Neural cell (in vitro differentiated cells): ENCODE measurements around the gene MYLK. TPM values are rescaled to one million over a fixed set of nuclear protein-coding genes. Genes with fewer than 3 reads are reported as not detected.

Experiments used
- H2AFZ ChIP-seq: fragments of 200-600, 300-800 bp; sonication (generic), shearing (Covaris generic); 2 replicates; pipeline ENCODE4 v1.6.0; 2014; ENCODE audit warnings: low read depth, mild to moderate bottlenecking, antibody characterized with exemption, low read length, moderate library complexity
- H3F3A ChIP-seq: fragments of 200-600 bp; shearing (Covaris generic); 2 replicates; pipeline ENCODE4 v1.6.1; 2016; ENCODE audit warnings: mild to moderate bottlenecking, moderate library complexity, mixed read lengths, antibody characterized with exemption, low read length; ENCODE audit not compliant: insufficient read depth, poor library complexity, severe bottlenecking
- H3K27ac ChIP-seq: fragments of 200-600, 300-800 bp; sonication (generic), shearing (Covaris generic); 2 replicates; pipeline ENCODE4 v1.5.1; 2014; ENCODE audit warnings: mild to moderate bottlenecking, low read length, moderate library complexity
- H3K27me3 ChIP-seq: fragments of 300-800, 200-600 bp; sonication (generic), shearing (Covaris generic); 2 replicates; pipeline ENCODE4 v1.6.0; 2014; ENCODE audit warnings: mild to moderate bottlenecking, low read depth, low read length, moderate library complexity; ENCODE audit not compliant: insufficient read depth
- H3K36me3 ChIP-seq: fragments of 300-800, 200-600 bp; sonication (generic), shearing (Covaris generic); 2 replicates; pipeline ENCODE4 v1.5.1; 2014; ENCODE audit warnings: mild to moderate bottlenecking, antibody characterized with exemption, low read length, moderate library complexity; ENCODE audit not compliant: insufficient read depth
- H3K4me2 ChIP-seq: fragments of 300-800, 200-600 bp; sonication (generic), shearing (Covaris generic); 2 replicates; pipeline ENCODE4 v1.6.0; 2014; ENCODE audit warnings: mild to moderate bottlenecking, low read length
- H3K4me3 ChIP-seq: fragments of 300-800, 200-600 bp; sonication (generic), shearing (Covaris generic); 2 replicates; pipeline ENCODE4 v1.5.1; 2014; ENCODE audit warnings: mild to moderate bottlenecking, low read length, moderate library complexity
- H3K79me2 ChIP-seq: fragments of 200-600 bp; shearing (Covaris generic); replicated peaks from 2 replicates; pipeline ENCODE4 v1.6.0; 2014; ENCODE audit warnings: mild to moderate bottlenecking, low read length, moderate library complexity; ENCODE audit not compliant: insufficient read depth
- H3K9ac ChIP-seq: fragments of 300-800, 200-600 bp; sonication (generic), shearing (Covaris generic); 2 replicates; pipeline ENCODE4 v1.6.1; 2016; ENCODE audit warnings: mild to moderate bottlenecking, low read length, mixed read lengths
- H3K9me2 ChIP-seq: fragments of 200-600 bp; shearing (Covaris generic); 2 replicates; pipeline ENCODE4 v1.6.1; 2016; ENCODE audit warnings: mild to moderate bottlenecking, low read length, mixed read lengths; ENCODE audit not compliant: insufficient read depth
- H3K9me3 ChIP-seq: fragments of 200-600, 300-800 bp; sonication (generic), shearing (Covaris generic); 2 replicates; pipeline ENCODE4 v1.6.1; 2016; ENCODE audit warnings: mild to moderate bottlenecking, mixed run types, low read length, moderate library complexity, mixed read lengths
- H4K20me1 ChIP-seq: fragments of 200-600 bp; shearing (Covaris generic); 2 replicates; pipeline ENCODE4 v1.6.1; 2016; ENCODE audit warnings: mild to moderate bottlenecking, mixed run types; ENCODE audit not compliant: insufficient read depth
- EP300 ChIP-seq: fragments of 450-650 bp; conservative IDR thresholded peaks from 2 replicates; pipeline ENCODE4 v1.6.1; 2014; ENCODE audit warnings: antibody characterized with exemption, mild to moderate bottlenecking, moderate library complexity; ENCODE audit not compliant: poor library complexity, severe bottlenecking
- EZH2 ChIP-seq: fragments of 200-600, 300-800 bp; shearing (Covaris generic), sonication (generic); IDR thresholded peaks from 2 replicates; pipeline ENCODE4 v1.6.1; 2014; ENCODE audit warnings: antibody characterized with exemption, low read length, borderline replicate concordance, mild to moderate bottlenecking; ENCODE audit not compliant: insufficient read depth, poor library complexity, severe bottlenecking
- MXI1 ChIP-seq: fragments of 450-650 bp; conservative IDR thresholded peaks from 2 replicates; pipeline ENCODE4 v1.6.1; 2014; ENCODE audit warnings: antibody characterized with exemption, mild to moderate bottlenecking; ENCODE audit not compliant: poor library complexity, severe bottlenecking
- POLR2AphosphoS5 ChIP-seq: IDR thresholded peaks from 2 replicates; pipeline ENCODE4 v1.6.1; 2012
- RAD21 ChIP-seq: fragments of 450-650 bp; conservative IDR thresholded peaks from 2 replicates; pipeline ENCODE4 v1.6.1; 2014; ENCODE audit warnings: antibody characterized with exemption, mild to moderate bottlenecking, moderate library complexity
- SMC3 ChIP-seq: fragments of 450-650 bp; conservative IDR thresholded peaks from 2 replicates; pipeline ENCODE4 v1.6.1; 2014; ENCODE audit warnings: antibody characterized with exemption, mild to moderate bottlenecking, moderate library complexity; ENCODE audit not compliant: poor library complexity
- TAF1 ChIP-seq: IDR thresholded peaks from 2 replicates; pipeline ENCODE4 v1.6.1; 2012; ENCODE audit warnings: low read depth
- polyA plus RNA-seq: library from polyadenylated mRNA; depleted of rRNA; stranded (reverse); fragments of >200 nt; gene quantifications from 2 replicates; pipeline ENCODE4 v1.2.3, GENCODE V29; 2014
- TF ChIP-seq, protein P1 (sequence below): fragments of 450-650 bp; IDR thresholded peaks from 2 replicates; pipeline ENCODE4 v1.5.1; 2014; ENCODE audit warnings: antibody characterized with exemption, mild to moderate bottlenecking, moderate library complexity; ENCODE audit not compliant: poor library complexity, severe bottlenecking
- TF ChIP-seq, protein P2 (sequence below): IDR thresholded peaks from 2 replicates; pipeline ENCODE4 v1.6.1; 2012; ENCODE audit warnings: borderline replicate concordance

Gene MYLK
- polyA plus RNA-seq, 1 donor from 2014 or later: 0.43 TPM

DNA sequence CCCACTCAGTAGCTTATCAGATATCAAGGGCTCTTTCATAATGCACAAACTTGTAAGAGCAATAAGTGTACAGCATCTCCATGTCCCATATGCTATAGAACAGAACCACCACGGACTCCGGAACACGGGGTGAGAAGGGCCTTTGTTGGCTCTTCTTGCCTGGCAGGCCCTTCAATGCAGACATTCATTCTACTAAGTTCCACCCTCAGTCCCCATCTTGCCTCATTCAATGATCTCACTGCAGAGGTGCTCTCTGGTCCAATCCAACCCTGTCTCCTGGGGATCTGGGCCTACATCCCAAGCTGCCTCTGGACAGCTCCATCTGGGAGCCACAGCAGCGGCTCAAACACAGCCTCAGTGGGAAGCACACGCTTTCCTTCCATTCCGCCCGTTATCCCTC is 316.1 kb downstream of the MYLK start:
- no peaks in the 10 kb centered on the region for H4K20me1 ChIP-seq
- H3K9me2 ChIP-seq: no peaks in the 10 kb centered on the region
- no peaks in the 10 kb centered on the region for H3K27me3 ChIP-seq
- H3K9ac ChIP-seq: no peak overlapping the region
- no peaks in the 10 kb centered on the region for H3F3A ChIP-seq
- no peak overlapping the region for H3K27ac ChIP-seq
- no peaks in the 10 kb centered on the region for H3K9me3 ChIP-seq
- no peaks in the 10 kb centered on the region for H3K79me2 ChIP-seq
- no peak overlapping the region for H3K4me3 ChIP-seq
- H3K36me3 ChIP-seq: no peaks in the 10 kb centered on the region
- no peak overlapping the region for H3K4me2 ChIP-seq
- H2AFZ ChIP-seq: no peak overlapping the region
- TF ChIP-seq EP300 (no peak), TAF1 (no peak), MXI1 (no peak), RAD21 (no peak), EZH2 (no peak), POLR2AphosphoS5 (no peak), SMC3 (no peak)
- TF ChIP-seq, protein P1, sequence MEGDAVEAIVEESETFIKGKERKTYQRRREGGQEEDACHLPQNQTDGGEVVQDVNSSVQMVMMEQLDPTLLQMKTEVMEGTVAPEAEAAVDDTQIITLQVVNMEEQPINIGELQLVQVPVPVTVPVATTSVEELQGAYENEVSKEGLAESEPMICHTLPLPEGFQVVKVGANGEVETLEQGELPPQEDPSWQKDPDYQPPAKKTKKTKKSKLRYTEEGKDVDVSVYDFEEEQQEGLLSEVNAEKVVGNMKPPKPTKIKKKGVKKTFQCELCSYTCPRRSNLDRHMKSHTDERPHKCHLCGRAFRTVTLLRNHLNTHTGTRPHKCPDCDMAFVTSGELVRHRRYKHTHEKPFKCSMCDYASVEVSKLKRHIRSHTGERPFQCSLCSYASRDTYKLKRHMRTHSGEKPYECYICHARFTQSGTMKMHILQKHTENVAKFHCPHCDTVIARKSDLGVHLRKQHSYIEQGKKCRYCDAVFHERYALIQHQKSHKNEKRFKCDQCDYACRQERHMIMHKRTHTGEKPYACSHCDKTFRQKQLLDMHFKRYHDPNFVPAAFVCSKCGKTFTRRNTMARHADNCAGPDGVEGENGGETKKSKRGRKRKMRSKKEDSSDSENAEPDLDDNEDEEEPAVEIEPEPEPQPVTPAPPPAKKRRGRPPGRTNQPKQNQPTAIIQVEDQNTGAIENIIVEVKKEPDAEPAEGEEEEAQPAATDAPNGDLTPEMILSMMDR: no peak
- TF ChIP-seq, protein P2, sequence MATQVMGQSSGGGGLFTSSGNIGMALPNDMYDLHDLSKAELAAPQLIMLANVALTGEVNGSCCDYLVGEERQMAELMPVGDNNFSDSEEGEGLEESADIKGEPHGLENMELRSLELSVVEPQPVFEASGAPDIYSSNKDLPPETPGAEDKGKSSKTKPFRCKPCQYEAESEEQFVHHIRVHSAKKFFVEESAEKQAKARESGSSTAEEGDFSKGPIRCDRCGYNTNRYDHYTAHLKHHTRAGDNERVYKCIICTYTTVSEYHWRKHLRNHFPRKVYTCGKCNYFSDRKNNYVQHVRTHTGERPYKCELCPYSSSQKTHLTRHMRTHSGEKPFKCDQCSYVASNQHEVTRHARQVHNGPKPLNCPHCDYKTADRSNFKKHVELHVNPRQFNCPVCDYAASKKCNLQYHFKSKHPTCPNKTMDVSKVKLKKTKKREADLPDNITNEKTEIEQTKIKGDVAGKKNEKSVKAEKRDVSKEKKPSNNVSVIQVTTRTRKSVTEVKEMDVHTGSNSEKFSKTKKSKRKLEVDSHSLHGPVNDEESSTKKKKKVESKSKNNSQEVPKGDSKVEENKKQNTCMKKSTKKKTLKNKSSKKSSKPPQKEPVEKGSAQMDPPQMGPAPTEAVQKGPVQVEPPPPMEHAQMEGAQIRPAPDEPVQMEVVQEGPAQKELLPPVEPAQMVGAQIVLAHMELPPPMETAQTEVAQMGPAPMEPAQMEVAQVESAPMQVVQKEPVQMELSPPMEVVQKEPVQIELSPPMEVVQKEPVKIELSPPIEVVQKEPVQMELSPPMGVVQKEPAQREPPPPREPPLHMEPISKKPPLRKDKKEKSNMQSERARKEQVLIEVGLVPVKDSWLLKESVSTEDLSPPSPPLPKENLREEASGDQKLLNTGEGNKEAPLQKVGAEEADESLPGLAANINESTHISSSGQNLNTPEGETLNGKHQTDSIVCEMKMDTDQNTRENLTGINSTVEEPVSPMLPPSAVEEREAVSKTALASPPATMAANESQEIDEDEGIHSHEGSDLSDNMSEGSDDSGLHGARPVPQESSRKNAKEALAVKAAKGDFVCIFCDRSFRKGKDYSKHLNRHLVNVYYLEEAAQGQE: no peak

DNA sequence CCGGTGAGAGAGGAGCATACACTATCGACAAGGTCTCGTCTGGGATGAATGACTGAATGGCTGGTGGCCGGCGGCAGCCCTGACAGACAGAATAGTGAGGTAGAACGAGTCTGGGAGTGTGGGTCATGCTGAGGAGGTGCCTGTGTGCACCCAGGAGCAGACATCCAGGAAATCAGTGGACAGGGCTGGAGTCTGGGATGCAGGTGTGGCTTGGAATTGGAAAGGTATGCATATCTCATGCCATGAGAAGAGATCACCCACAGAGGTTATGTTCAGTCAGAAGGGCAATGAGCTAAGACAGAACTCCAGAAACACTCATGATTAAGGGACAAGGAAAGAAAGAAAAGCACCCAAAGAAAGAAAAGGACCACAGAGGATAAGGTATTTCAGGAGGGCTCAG is 320.1 kb downstream of the MYLK start:
- H3K27me3 ChIP-seq: no peaks in the 10 kb centered on the region
- no peaks in the 10 kb centered on the region for H3K9me2 ChIP-seq
- TF ChIP-seq EP300 (no peak), TAF1 (no peak), SMC3 (no peak), RAD21 (no peak), EZH2 (no peak), POLR2AphosphoS5 (no peak)
- TF ChIP-seq, protein P2: no peak
- TF ChIP-seq, protein P1: no peak
- H3F3A ChIP-seq: no peaks in the 10 kb centered on the region
- no peak overlapping the region for H3K4me3 ChIP-seq
- no peaks in the 10 kb centered on the region for H3K9me3 ChIP-seq
- H3K79me2 ChIP-seq: no peaks in the 10 kb centered on the region
- no peaks in the 10 kb centered on the region for H3K36me3 ChIP-seq
- no peaks in the 10 kb centered on the region for H4K20me1 ChIP-seq
- no peak overlapping the region for H3K27ac ChIP-seq
- H2AFZ ChIP-seq: no peak overlapping the region
- no peak overlapping the region for H3K9ac ChIP-seq
- H3K4me2 ChIP-seq: no peak overlapping the region
